Caco-2 (cell line): Measurements from ENCODE around the gene PRKCB. TPM values are rescaled to one million over a fixed set of nuclear protein-coding genes. Genes with fewer than 3 reads are reported as not detected.

ENCODE experiments used
- BruUV-seq: library from RNA; stranded (reverse); fragments of 400-500 nt; replicated peaks from 2 replicates; lab custom pipeline; 2021; lab: Mats Ljungman, UMichigan
- CTCF ChIA-PET: fragments of 300-600 bp; sonication (Branson Sonifier 250); formaldehyde crosslinking; loops from one replicate; lab custom pipeline; 2022; ENCODE audit warnings: antibody characterized with exemption; lab: Charles Lee
- POLR2A ChIA-PET: fragments of 300-600 bp; sonication (Branson Sonifier 250); formaldehyde crosslinking; loops from one replicate; lab custom pipeline; 2022; ENCODE audit warnings: antibody characterized with exemption; lab: Charles Lee
- DNase-seq, 2 experiments: peaks; one replicate each; pipeline versions ENCODE4 v3.0.0 to v3.0.0-alpha.2; 2020 to 2022
- H3K27me3 ChIP-seq: replicated peaks from 2 replicates; pipeline ENCODE4 v1.6.0; 2011; ENCODE audit warnings: low read length; ENCODE audit not compliant: control insufficient read depth, insufficient read depth
- H3K36me3 ChIP-seq: 2 replicates; pipeline ENCODE4 v1.5.1; 2011; ENCODE audit warnings: low read length; ENCODE audit not compliant: control insufficient read depth, insufficient read depth
- H3K4me1 ChIP-seq: fragments of 250-450 bp; sonication (Bioruptor Pico); 2 replicates; pipeline ENCODE4 v1.5.1; 2020; ENCODE audit warnings: mild to moderate bottlenecking
- H3K4me3 ChIP-seq: 2 replicates; pipeline ENCODE4 v1.5.1; 2011; ENCODE audit warnings: low read depth, mild to moderate bottlenecking, control low read depth, low read length
- H3K9me3 ChIP-seq: fragments of 250-450 bp; sonication (Bioruptor Pico); 2 replicates; pipeline ENCODE4 v1.5.1; 2020; ENCODE audit warnings: mild to moderate bottlenecking, moderate library complexity
- H3K27ac Mint-ChIP-seq: one replicate; pipeline ENCODE4 v1.8.0; 2022; ENCODE audit warnings: mixed read lengths; ENCODE audit not compliant: unreplicated experiment
- H3K27me3 Mint-ChIP-seq: one replicate; pipeline ENCODE4 v1.8.0; 2022; ENCODE audit warnings: mixed read lengths; ENCODE audit not compliant: insufficient read depth, unreplicated experiment
- H3K36me3 Mint-ChIP-seq: one replicate; pipeline ENCODE4 v1.8.0; 2022; ENCODE audit warnings: mild to moderate bottlenecking, mixed read lengths; ENCODE audit not compliant: insufficient read depth, unreplicated experiment
- H3K4me1 Mint-ChIP-seq: one replicate; pipeline ENCODE4 v1.8.0; 2022; ENCODE audit warnings: low read depth, mixed read lengths; ENCODE audit not compliant: unreplicated experiment
- H3K4me3 Mint-ChIP-seq: one replicate; pipeline ENCODE4 v1.8.0; 2022; ENCODE audit warnings: mild to moderate bottlenecking, moderate library complexity, mixed read lengths; ENCODE audit not compliant: unreplicated experiment
- H3K9me3 Mint-ChIP-seq: one replicate; pipeline ENCODE4 v1.8.0; 2022; ENCODE audit warnings: mixed read lengths; ENCODE audit not compliant: unreplicated experiment
- intact Hi-C: fragments of 100-400 bp; cut with micrococcal nuclease; formaldehyde crosslinking; loops from one replicate; pipeline ENCODE4 v1.10.0; 2022; ENCODE audit not compliant: unreplicated experiment
- total RNA-seq: library from RNA; stranded (reverse); gene quantifications from 2 replicates; pipeline ENCODE4 v1.2.3, GENCODE V29; 2022
- TF ChIP-seq, protein P1 (sequence below), 2 experiments: fragments of 200-600 bp in 1 of 2; IDR thresholded peaks; 1 replicate in 1 of 2; 2 replicates in 1 of 2; pipeline versions ENCODE4 v1.5.1 to v1.8.0; 2011 to 2022; ENCODE audit warnings: antibody characterized with exemption in 1 of 2, control low read depth in 1 of 2, inconsistent platforms in 1 of 2, low read depth in 1 of 2, low read length in 1 of 2, mild to moderate bottlenecking in 1 of 2, moderate library complexity in 1 of 2; ENCODE audit not compliant: insufficient read depth in 1 of 2, severe bottlenecking in 1 of 2, unreplicated experiment in 1 of 2

PRKCB gene
- total RNA-seq, 1 experiment from 2014 or later = not detected

DNA sequence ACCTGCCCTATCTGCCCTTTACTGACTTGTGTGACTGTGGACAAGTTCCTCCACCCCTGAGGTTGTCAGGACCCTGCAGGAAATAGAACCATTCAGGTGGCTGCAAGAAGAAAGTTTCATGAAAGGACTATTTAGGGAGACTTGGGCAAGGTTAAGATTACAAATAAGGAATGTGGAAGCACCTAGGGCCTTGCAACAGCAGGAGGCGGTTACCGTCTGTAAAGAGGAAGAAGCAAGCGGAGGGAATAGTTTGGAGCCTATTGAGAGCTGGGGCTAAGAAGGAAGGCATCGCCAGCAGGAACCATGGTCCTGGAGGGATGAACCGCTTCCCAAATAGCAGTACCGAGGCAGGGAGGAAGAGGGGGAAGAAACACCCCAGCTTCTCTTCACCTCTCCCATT lies 132.4 kb downstream of the PRKCB start:
- ChIA-PET POLR2A (no interaction called here), CTCF (no interaction called here)
- Histone ChIP-seq H3K9me3 (no peaks in the 10 kb centered on the region), H3K36me3 (no peaks in the 10 kb centered on the region), H3K27me3 (no peaks in the 10 kb centered on the region; the same call in 1 of the 2 replicates), H3K4me1 (no peaks in the 10 kb centered on the region), H3K4me3 (no peak overlapping the region)
- Mint-ChIP-seq H3K9me3 (no peaks in the 10 kb centered on the region), H3K27ac (no peak overlapping the region), H3K4me1 (no peaks in the 10 kb centered on the region), H3K27me3 (peaks cover 8% of the 10 kb centered on the region), H3K36me3 (no peaks in the 10 kb centered on the region), H3K4me3 (no peak overlapping the region)
- no TSS peak for BruUV-seq
- intact Hi-C loops = no loop called here
- TF ChIP-seq, protein P1, sequence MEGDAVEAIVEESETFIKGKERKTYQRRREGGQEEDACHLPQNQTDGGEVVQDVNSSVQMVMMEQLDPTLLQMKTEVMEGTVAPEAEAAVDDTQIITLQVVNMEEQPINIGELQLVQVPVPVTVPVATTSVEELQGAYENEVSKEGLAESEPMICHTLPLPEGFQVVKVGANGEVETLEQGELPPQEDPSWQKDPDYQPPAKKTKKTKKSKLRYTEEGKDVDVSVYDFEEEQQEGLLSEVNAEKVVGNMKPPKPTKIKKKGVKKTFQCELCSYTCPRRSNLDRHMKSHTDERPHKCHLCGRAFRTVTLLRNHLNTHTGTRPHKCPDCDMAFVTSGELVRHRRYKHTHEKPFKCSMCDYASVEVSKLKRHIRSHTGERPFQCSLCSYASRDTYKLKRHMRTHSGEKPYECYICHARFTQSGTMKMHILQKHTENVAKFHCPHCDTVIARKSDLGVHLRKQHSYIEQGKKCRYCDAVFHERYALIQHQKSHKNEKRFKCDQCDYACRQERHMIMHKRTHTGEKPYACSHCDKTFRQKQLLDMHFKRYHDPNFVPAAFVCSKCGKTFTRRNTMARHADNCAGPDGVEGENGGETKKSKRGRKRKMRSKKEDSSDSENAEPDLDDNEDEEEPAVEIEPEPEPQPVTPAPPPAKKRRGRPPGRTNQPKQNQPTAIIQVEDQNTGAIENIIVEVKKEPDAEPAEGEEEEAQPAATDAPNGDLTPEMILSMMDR (IDR thresholded peaks at IDR 0.05; ENCODE audit: insufficient read depth in 1 of 2, low read depth in 1 of 2, low read length in 1 of 2, severe bottlenecking in 1 of 2, unreplicated experiment in 1 of 2) = no peak
- no peak for DNase-seq

DNA sequence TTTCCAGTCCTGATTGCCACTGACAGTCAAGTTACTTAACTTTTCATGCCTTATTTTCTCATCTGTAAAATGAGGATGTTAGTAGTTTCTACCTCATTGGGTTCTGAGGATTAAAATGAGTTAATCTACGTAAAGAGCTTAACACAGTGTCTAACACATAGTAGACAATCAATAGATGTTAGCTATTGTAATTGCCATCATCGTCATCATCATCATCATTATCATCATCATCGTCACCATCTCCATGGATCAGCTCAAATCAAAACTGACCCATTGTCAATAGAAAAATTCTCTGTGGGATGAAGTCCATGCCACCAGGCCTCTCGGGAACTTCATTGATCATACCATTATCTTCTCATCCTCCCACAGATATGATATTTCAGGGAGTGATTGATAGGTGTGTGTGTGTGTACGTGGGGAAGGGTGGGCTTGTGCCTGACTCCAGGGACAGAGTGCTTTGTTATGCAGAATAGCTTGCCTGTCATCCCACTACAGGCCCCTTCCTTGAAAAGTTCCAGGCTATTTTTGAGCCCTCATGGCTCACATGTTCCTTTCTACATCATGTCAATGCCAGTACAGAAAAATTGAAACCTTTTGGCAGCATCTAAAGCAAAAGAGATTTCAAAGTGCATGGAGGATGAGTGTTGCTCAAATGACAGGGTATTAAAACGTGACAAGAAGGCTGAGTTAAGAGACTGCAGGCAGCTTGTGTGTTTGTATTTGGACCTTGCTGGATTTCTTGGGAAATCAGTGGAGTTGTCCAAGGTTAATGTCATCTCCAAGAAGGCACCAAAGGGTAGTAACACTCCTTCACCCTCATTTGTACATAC lies 133.9 kb downstream of the PRKCB start:
- H3K27me3 Mint-ChIP-seq = peaks cover 13% of the 10 kb centered on the region
- CTCF ChIA-PET = no interaction called here
- intact Hi-C loops = no loop called here
- no peak overlapping the region for H3K27ac Mint-ChIP-seq
- Histone ChIP-seq H3K4me1 (no peaks in the 10 kb centered on the region), H3K27me3 (no peaks in the 10 kb centered on the region; the same call in 1 of the 2 replicates), H3K9me3 (no peaks in the 10 kb centered on the region), H3K36me3 (no peaks in the 10 kb centered on the region), H3K4me3 (no peak overlapping the region)
- H3K4me3 Mint-ChIP-seq = no peak overlapping the region
- no peaks in the 10 kb centered on the region for H3K4me1 Mint-ChIP-seq
- BruUV-seq = no TSS peak
- POLR2A ChIA-PET = no interaction called here
- no peaks in the 10 kb centered on the region for H3K36me3 Mint-ChIP-seq
- DNase-seq = no peak
- H3K9me3 Mint-ChIP-seq = peaks cover 10% of the 10 kb centered on the region
- TF ChIP-seq, protein P1 (IDR thresholded peaks at IDR 0.05; ENCODE audit: insufficient read depth in 1 of 2, low read depth in 1 of 2, low read length in 1 of 2, severe bottlenecking in 1 of 2, unreplicated experiment in 1 of 2) = no peak

DNA sequence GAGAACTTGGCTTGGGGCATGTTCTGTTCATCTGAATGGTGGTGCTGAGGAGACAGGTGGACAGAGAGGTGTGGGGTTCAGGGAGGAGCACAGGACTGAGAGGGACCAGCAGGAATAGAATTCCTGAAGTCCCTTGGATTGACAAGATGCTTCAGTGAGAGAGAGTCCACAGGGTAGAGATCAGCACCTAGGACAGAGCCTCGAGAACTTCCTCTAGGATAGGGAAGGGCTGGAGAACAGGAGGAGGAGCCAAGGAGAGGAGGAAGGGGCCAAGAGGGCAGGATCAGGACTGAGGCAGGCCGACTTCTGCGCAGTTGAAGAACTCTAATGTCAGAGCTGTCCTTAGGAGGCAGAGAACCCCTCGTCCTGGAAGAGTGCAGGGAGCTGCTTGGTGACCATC lies 138.4 kb downstream of the PRKCB start:
- H3K9me3 Mint-ChIP-seq = peaks cover 10% of the 10 kb centered on the region
- TF ChIP-seq, protein P1 (IDR thresholded peaks at IDR 0.05; ENCODE audit: insufficient read depth in 1 of 2, low read depth in 1 of 2, low read length in 1 of 2, severe bottlenecking in 1 of 2, unreplicated experiment in 1 of 2) = no peak
- intact Hi-C loops = loop anchor here (1.0 kb wide), 1 partner anchor 22 kb away; no protein-coding TSS in a partner anchor
- H3K36me3 Mint-ChIP-seq = no peaks in the 10 kb centered on the region
- H3K4me1 ChIP-seq = no peaks in the 10 kb centered on the region
- ChIA-PET POLR2A (no interaction called here), CTCF (no interaction called here)
- H3K4me3 ChIP-seq = no peak overlapping the region
- H3K27ac Mint-ChIP-seq = no peak overlapping the region
- no peaks in the 10 kb centered on the region; the same call in 1 of the 2 replicates for H3K27me3 ChIP-seq
- no peaks in the 10 kb centered on the region for H3K4me1 Mint-ChIP-seq
- peaks cover 13% of the 10 kb centered on the region for H3K27me3 Mint-ChIP-seq
- no peaks in the 10 kb centered on the region for H3K9me3 ChIP-seq
- no TSS peak for BruUV-seq
- no peak overlapping the region for H3K4me3 Mint-ChIP-seq
- no peaks in the 10 kb centered on the region for H3K36me3 ChIP-seq
- peak; percentile 9 to 36 for DNase-seq
